ENCODE results near the gene GJB1. TPM values are rescaled to one million over a fixed set of nuclear protein-coding genes. Genes with fewer than 3 reads are reported as not detected.

GJB1 gene
- total and polyA plus RNA-seq, 2 of the 4 experiments (the other 2 are of a cell fraction), result not detected

- Histone ChIP-seq H2BK20ac (ENCODE audit: low read depth, low read length) (0 out of 2 replicates have a peak overlapping the region, but pooled peaks have one; percentile 8), H2AK9ac (replicated peaks; ENCODE audit: low read depth, low read length, poor library complexity) (no peak overlapping the region), H3K9me1 (ENCODE audit: insufficient read depth, low read length) (no peaks in the 10 kb centered on the region; the same call in 1 of the 2 replicates), H3K4me1 (ENCODE audit: control insufficient read depth, insufficient read depth, low read length) (peaks cover 4% of the 10 kb centered on the region; the same call in 1 of the 2 replicates), H3K9me3 (ENCODE audit: control insufficient read depth, insufficient read depth, low read length) (no peaks in the 10 kb centered on the region), H3K18ac (ENCODE audit: low read depth, low read length) (0 out of 2 replicates have a peak overlapping the region, but pooled peaks have one; percentile 35), H4K20me1 (ENCODE audit: insufficient read depth, low read length) (no peaks in the 10 kb centered on the region; the same call in 1 of the 2 replicates), H3K36me3 (ENCODE audit: control insufficient read depth, insufficient read depth, low read length) (no peaks in the 10 kb centered on the region), H2BK5ac (ENCODE audit: low read depth, low read length, poor library complexity, severe bottlenecking) (no peak overlapping the region), H3K79me1 (ENCODE audit: low read depth in 1 of 2, low read length in 2 of 2) (no peaks in the 10 kb centered on the region), H2AK5ac (ENCODE audit: low read depth, low read length) (no peak overlapping the region), H2BK120ac (ENCODE audit: low read depth, low read length) (no peak overlapping the region), H4K8ac (ENCODE audit: low read depth in 2 of 2, low read length in 2 of 2) (peak overlapping the region; percentile 82 to 83; a peak in 3 of 4 replicates), H3K4ac (ENCODE audit: low read depth, low read length) (peak overlapping the region; percentile 94), H3K14ac (replicated peaks; ENCODE audit: low read depth, low read length) (no peak overlapping the region), H3K4me3 (ENCODE audit: insufficient read depth, low read depth, low read length) (no peak overlapping the region), H3K27ac (ENCODE audit: insufficient read depth, low read length) (no peak overlapping the region), H3K23ac (ENCODE audit: low read depth, low read length) (peak overlapping the region; percentile 39; the same call in 1 of the 2 replicates), H2AFZ (replicated peaks; ENCODE audit: low read length, poor library complexity) (peak overlapping the region; percentile 83), H3K9ac (ENCODE audit: low read depth, low read length) (no peak overlapping the region), H2BK15ac (ENCODE audit: low read depth, low read length) (no peak overlapping the region), H3K4me2 (ENCODE audit: low read depth, low read length) (no peak overlapping the region; the same call in 1 of the 2 replicates), H3K27me3 (ENCODE audit: control insufficient read depth, insufficient read depth, low read length) (peaks cover 2% of the 10 kb centered on the region; the same call in 1 of the 2 replicates), H3K56ac (ENCODE audit: extremely low read depth, insufficient read depth, low read length) (no peak overlapping the region), H4K5ac (ENCODE audit: low read depth, low read length) (peak overlapping the region; percentile 59), H4K91ac (ENCODE audit: insufficient read depth, low read depth, low read length) (peak overlapping the region; percentile 67)
- in situ Hi-C loops (cut with MboI; ENCODE audit: low sequenced_read_pairs) (no loop called here), intact Hi-C loops (cut with micrococcal nuclease) (loop anchor here (1.0 to 2.0 kb wide), 3 partner anchors 72 to 183 kb away; partner anchors contain the start of genes TAF1 and ZMYM3), dilution Hi-C loops (cut with HindIII; ENCODE audit: low sequenced_read_pairs, unreplicated experiment) (no loop called here)
- TF ChIP-seq NFE2L2 (IDR thresholded peaks at IDR 0.05; ENCODE audit: low read depth, low read length) (no peak), CTCF (conservative IDR thresholded peaks at IDR 0.05; ENCODE audit: low read depth, low read length) (no peak), BHLHE40 (IDR thresholded peaks at IDR 0.05; ENCODE audit: low read depth, low read length) (no peak), FOS (IDR thresholded peaks at IDR 0.05; ENCODE audit: low read depth, low read length) (no peak), MXI1 (IDR thresholded peaks at IDR 0.05; ENCODE audit: borderline replicate concordance, low read depth, low read length) (no peak), RFX5 (IDR thresholded peaks at IDR 0.05; ENCODE audit: low read depth, low read length) (no peak), POLR2A (IDR thresholded peaks at IDR 0.05; ENCODE audit: low read depth, low read length) (no peak), SMC3 (IDR thresholded peaks at IDR 0.05; ENCODE audit: low read depth, low read length) (no peak), RAD21 (IDR thresholded peaks at IDR 0.05; ENCODE audit: low read length) (no peak), ELK1 (IDR thresholded peaks at IDR 0.05; ENCODE audit: borderline replicate concordance, low read depth, low read length) (no peak), CEBPB (IDR thresholded peaks at IDR 0.05; ENCODE audit: low read depth, low read length) (no peak), CHD1 (IDR thresholded peaks at IDR 0.05; ENCODE audit: low read depth, low read length) (no peak)
- no peak for DNase-seq
- POLR2A ChIA-PET (ENCODE audit: unreplicated experiment), result interaction anchor here (0.6 to 1.0 kb wide), 2 partner anchors 9 to 183 kb away, joined by 3 read pairs; partner anchors contain the start of gene TAF1
- CTCF ChIA-PET, result no interaction called here
- BruUV-seq (replicated peaks), result no TSS peak
- no peak for ATAC-seq (ENCODE audit: low read depth)
- 100% methylated on average over 1 of the region's 2 CpGs; no CpG with 5 or more reads in 1 of the 2 experiments for WGBS, 2 experiments (ENCODE audit: extremely low coverage in 2 of 2, insufficient read length in 1 of 2)
Observed at GRCh38 chrX:71182871-71183270, 40.2 kb upstream of the GJB1 start.

All from IMR-90 (cell line).